MM.1S (cell line): Measurements from ENCODE around the gene OXER1.

Source experiments
- EZH2 ChIP-seq: fragments of 300-600 bp; sonication (generic); optimal IDR thresholded peaks from 2 replicates; pipeline ENCODE3; 2017; ENCODE audit warnings: low read depth, mild to moderate bottlenecking, antibody characterized with exemption, low read length, mixed read lengths
- EZH2phosphoT487 ChIP-seq: fragments of 300-600 bp; sonication (generic); IDR thresholded peaks from 2 replicates; pipeline ENCODE4 v1.6.1; 2018; ENCODE audit warnings: antibody characterized with exemption, low read length
- TF ChIP-seq, protein P1 (sequence below): fragments of 300-600 bp; sonication (generic); IDR thresholded peaks from 2 replicates; pipeline ENCODE4 v1.5.1; 2016; ENCODE audit warnings: antibody characterized with exemption, low read length, mixed read lengths

- TF ChIP-seq, protein P1, sequence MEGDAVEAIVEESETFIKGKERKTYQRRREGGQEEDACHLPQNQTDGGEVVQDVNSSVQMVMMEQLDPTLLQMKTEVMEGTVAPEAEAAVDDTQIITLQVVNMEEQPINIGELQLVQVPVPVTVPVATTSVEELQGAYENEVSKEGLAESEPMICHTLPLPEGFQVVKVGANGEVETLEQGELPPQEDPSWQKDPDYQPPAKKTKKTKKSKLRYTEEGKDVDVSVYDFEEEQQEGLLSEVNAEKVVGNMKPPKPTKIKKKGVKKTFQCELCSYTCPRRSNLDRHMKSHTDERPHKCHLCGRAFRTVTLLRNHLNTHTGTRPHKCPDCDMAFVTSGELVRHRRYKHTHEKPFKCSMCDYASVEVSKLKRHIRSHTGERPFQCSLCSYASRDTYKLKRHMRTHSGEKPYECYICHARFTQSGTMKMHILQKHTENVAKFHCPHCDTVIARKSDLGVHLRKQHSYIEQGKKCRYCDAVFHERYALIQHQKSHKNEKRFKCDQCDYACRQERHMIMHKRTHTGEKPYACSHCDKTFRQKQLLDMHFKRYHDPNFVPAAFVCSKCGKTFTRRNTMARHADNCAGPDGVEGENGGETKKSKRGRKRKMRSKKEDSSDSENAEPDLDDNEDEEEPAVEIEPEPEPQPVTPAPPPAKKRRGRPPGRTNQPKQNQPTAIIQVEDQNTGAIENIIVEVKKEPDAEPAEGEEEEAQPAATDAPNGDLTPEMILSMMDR = no peak
- TF ChIP-seq EZH2 = no peak
- no peak for TF ChIP-seq EZH2phosphoT487
Observed at GRCh38 chr2:42712934-42713333, 51.0 kb downstream of the OXER1 start.
